ENCODE data around the gene CCDC86.

CCDC86 gene

DNA sequence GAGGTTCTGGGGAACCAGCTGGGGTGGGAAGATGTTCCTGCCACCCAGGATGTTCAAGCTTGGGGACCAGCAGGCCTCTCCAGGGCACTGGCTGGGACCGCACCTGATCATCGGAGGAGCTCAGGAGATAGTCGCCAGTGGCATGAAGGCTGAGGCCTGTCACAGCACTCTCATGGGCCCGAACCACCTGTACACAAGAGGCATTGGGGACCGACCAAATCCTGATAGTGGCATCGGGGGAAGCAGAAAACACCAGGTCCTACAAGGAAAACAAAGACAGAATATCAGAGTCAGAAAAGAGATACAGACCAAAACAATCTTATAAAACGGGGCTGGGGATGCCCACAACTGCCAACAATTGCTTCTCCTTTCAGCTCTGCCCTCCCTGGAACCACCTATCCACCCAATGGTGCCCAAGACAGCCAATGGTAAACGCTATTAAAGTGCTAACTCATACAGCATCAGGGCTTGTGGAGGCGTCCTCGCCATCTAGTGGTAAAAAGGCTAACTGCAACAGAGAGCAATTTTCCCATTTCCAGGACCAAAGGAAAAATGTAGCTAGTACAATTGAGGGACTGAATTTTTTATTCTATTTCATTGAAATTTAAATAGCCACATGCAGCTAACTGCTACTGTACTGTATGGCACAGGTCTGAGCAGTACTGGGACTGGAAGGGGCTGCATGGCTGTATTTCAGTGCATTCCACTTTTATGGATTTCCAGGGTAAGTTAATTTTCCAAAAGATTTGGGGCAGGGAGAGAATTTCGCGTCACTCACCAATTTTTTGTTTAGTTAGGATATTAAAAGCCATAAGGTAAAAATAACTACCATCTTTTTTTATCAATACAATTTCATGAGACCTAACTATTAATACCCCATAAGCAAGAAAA is 57.4 kb downstream of the CCDC86 start:
- DNase-seq = peak; percentile 57

DNA sequence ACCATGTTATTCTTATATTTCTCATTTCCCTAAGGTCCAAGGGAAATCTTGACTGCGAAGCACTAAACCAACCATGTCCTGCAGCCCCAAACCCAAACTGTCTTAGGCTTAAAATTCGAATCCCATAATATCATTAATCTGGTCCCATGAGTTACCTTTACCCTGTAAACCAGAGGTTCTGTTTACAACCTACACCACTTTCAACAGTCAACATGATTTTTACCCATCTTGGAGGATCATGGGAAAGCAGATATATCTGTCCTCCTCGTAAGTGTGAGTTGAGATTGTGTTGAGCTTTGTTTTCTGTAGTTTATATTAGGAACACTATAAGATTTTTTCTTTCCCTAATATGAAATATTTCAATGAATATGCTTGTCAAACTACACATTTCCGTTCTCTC is 58.1 kb downstream of the CCDC86 start:
- DNase-seq = no peak
